SU-DHL-6 (cell line): ENCODE data around the gene ATP8B2.

Source experiments
- H2AFZ ChIP-seq: fragments of 200-600 bp; sonication (generic); 2 replicates; pipeline ENCODE4 v1.6.1; 2014; ENCODE audit warnings: low read depth, mild to moderate bottlenecking, moderate library complexity, mixed read lengths, antibody characterized with exemption, low read length; ENCODE audit not compliant: severe bottlenecking
- H3F3A ChIP-seq: fragments of 200-600 bp; shearing (Covaris generic); 2 replicates; pipeline ENCODE4 v1.6.0; 2016; ENCODE audit warnings: antibody characterized with exemption, mild to moderate bottlenecking; ENCODE audit not compliant: insufficient read depth
- H3K27ac ChIP-seq: fragments of 200-600 bp; sonication (generic); 2 replicates; pipeline ENCODE4 v1.5.1; 2016; ENCODE audit warnings: low read depth, mild to moderate bottlenecking, low read length, moderate library complexity, mixed read lengths
- H3K27me3 ChIP-seq: fragments of 200-600 bp; sonication (generic), shearing (Covaris generic); 2 replicates; pipeline ENCODE4 v1.6.0; 2014; ENCODE audit warnings: mild to moderate bottlenecking, low read length
- H3K36me3 ChIP-seq: fragments of 200-600 bp; sonication (generic); 2 replicates; pipeline ENCODE4 v1.6.1; 2014; ENCODE audit warnings: mild to moderate bottlenecking, low read length, mixed read lengths
- H3K4me2 ChIP-seq: fragments of 300-600, 200-600 bp; shearing (Covaris generic), sonication (generic); 2 replicates; pipeline ENCODE4 v1.6.0; 2014; ENCODE audit warnings: low read length, low read depth, mild to moderate bottlenecking; ENCODE audit not compliant: poor library complexity, severe bottlenecking
- H3K4me3 ChIP-seq: fragments of 200-600 bp; sonication (generic); 2 replicates; pipeline ENCODE4 v1.5.1; 2014; ENCODE audit warnings: antibody characterized with exemption, low read length, mild to moderate bottlenecking, mixed read lengths; ENCODE audit not compliant: insufficient read depth, poor library complexity, severe bottlenecking
- H3K79me2 ChIP-seq: fragments of 200-600 bp; sonication (generic); 2 replicates; pipeline ENCODE4 v1.6.1; 2014; ENCODE audit warnings: mild to moderate bottlenecking, low read length, moderate library complexity; ENCODE audit not compliant: insufficient read depth
- H3K9ac ChIP-seq: fragments of 200-600 bp; sonication (generic); 2 replicates; pipeline ENCODE4 v1.7.0; 2014; ENCODE audit warnings: mild to moderate bottlenecking, low read length
- H3K9me2 ChIP-seq: fragments of 200-600 bp; sonication (generic); replicated peaks from 2 replicates; pipeline ENCODE4 v1.6.1; 2014; ENCODE audit warnings: low read length; ENCODE audit not compliant: insufficient read depth
- H3K9me3 ChIP-seq: fragments of 200-600 bp; sonication (generic); 2 replicates; pipeline ENCODE4 v1.6.1; 2014; ENCODE audit warnings: low read length, mixed read lengths; ENCODE audit not compliant: insufficient read depth
- H4K20me1 ChIP-seq: fragments of 200-600 bp; sonication (generic); 2 replicates; pipeline ENCODE4 v1.6.1; 2014; ENCODE audit warnings: low read depth, mild to moderate bottlenecking, antibody characterized with exemption, low read length, moderate library complexity, mixed read lengths
- EZH2phosphoT487 ChIP-seq: fragments of 200-600 bp; sonication (generic), shearing (Covaris generic); conservative IDR thresholded peaks from 2 replicates; pipeline ENCODE4 v1.6.1; 2018; ENCODE audit warnings: mild to moderate bottlenecking, antibody characterized with exemption, low read length, moderate library complexity, mixed read lengths
- TF ChIP-seq, protein P1 (sequence below): fragments of 200-600 bp; sonication (generic); IDR thresholded peaks from one replicate; pipeline ENCODE4 v1.5.1; 2017; ENCODE audit warnings: antibody characterized with exemption, mild to moderate bottlenecking, low read length, moderate library complexity; ENCODE audit not compliant: insufficient read depth, poor library complexity, severe bottlenecking

The ATP8B2 gene

DNA sequence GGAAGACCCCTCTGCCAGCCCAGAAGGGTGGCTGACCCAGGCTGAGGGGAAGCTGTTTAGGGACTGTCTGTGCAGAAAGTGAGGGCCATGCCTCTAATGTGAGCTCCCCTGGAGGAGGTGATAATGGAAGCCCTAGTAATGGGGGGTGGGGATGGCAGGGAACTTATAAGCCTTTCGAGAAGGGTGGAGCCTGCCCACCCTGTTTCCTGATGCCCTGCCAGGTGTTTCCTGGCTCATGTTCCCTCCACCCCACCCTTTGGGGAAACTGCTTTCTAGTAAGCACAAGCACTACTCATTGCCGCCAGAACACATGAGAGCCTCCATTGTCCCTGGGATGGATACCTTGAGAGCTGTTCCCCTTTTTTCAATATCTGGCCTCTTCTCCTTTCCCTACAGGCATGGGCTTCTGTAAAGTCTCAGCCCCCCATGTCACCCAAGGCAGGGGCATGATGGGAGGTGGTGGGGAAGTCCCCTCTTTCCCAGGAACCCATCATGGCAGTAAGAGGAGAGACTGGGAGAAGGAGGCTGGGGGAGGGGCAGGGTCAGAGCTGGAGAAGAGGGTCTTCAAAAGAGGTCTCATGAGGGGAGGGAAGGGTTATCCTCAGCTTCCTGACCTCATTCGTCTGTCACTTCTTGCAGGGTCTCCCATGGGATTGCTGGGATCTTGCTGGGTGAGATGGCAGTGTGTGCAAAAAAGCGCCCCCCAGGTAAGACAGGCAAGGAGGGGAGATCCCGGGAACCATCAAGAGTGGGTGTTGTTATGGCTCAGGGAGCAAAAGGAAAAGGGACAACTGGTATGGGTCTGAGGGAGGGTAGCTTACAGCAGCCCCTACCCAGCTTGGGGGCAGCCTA is 2.4 kb downstream of the ATP8B2 start:
- Histone ChIP-seq H3K9me2 (no peaks in the 10 kb centered on the region), H3K79me2 (no peaks in the 10 kb centered on the region), H4K20me1 (no peaks in the 10 kb centered on the region), H3F3A (0 out of 2 replicates have a peak, but pooled peaks cover 2% of the 10 kb centered on the region), H3K36me3 (no peaks in the 10 kb centered on the region), H3K4me3 (peak overlapping the region; percentile 34), H3K27me3 (no peaks in the 10 kb centered on the region), H3K9me3 (no peaks in the 10 kb centered on the region), H3K4me2 (peak overlapping the region; percentile 82), H3K27ac (no peak overlapping the region), H2AFZ (no peak overlapping the region), H3K9ac (peak overlapping the region; percentile 15; the same call in 1 of the 2 replicates)
- TF ChIP-seq, protein P1, sequence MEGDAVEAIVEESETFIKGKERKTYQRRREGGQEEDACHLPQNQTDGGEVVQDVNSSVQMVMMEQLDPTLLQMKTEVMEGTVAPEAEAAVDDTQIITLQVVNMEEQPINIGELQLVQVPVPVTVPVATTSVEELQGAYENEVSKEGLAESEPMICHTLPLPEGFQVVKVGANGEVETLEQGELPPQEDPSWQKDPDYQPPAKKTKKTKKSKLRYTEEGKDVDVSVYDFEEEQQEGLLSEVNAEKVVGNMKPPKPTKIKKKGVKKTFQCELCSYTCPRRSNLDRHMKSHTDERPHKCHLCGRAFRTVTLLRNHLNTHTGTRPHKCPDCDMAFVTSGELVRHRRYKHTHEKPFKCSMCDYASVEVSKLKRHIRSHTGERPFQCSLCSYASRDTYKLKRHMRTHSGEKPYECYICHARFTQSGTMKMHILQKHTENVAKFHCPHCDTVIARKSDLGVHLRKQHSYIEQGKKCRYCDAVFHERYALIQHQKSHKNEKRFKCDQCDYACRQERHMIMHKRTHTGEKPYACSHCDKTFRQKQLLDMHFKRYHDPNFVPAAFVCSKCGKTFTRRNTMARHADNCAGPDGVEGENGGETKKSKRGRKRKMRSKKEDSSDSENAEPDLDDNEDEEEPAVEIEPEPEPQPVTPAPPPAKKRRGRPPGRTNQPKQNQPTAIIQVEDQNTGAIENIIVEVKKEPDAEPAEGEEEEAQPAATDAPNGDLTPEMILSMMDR = no peak
- no peak for TF ChIP-seq EZH2phosphoT487

DNA sequence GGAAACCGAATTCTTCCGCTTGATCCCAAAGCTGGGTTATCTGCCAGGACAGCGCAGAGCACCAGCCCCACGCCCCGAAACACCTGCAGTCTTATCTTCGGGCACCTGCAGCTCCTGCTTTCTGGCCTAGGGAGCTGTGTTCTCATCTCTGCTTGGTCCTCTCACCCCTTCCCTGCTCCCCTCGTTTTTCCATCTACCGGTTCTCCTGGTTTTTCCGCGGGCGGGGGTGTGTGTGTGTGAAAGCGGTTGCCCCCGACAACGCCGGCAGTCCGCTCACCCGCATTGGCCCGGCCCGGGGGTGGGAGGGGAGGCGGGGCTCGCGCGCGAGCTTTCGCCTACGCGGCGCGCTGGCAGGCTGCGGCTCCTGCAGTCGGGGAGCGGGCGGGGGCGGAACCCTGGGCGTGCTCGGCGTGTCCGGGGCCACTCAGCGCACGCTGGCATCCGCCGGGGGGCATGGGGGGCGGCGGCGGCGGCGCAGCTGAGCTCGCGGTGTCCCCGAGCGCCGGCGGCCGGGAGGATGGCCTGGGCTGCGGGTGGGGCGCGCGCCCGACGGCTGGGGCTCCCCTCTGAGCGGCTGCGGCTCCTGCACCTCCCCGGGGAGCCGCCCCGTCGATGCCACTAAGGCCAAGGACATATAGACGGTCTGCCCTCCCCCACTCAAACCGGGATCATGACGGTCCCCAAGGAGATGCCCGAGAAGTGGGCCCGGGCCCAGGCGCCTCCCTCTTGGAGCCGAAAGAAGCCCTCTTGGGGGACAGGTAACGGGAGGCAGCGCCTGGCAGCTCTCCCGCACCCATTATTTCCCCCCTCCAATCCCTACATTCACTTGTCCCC is 3.2 kb downstream of the ATP8B2 start:
- TF ChIP-seq, protein P1 = no peak
- TF ChIP-seq EZH2phosphoT487 = no peak
- Histone ChIP-seq H2AFZ (peak overlapping the region; percentile 57), H3K27ac (no peak overlapping the region), H4K20me1 (no peaks in the 10 kb centered on the region), H3K79me2 (no peaks in the 10 kb centered on the region), H3K9ac (peak overlapping the region; percentile 15; the same call in 1 of the 2 replicates), H3K4me2 (peak overlapping the region; percentile 82), H3K9me2 (no peaks in the 10 kb centered on the region), H3F3A (0 out of 2 replicates have a peak, but pooled peaks cover 2% of the 10 kb centered on the region), H3K36me3 (no peaks in the 10 kb centered on the region), H3K4me3 (peak overlapping the region; percentile 54), H3K27me3 (no peaks in the 10 kb centered on the region), H3K9me3 (no peaks in the 10 kb centered on the region)

GRCh38 chr1:154329152-154329521 is 3.8 kb downstream of the ATP8B2 start:
- Histone ChIP-seq H3K79me2 (no peaks in the 10 kb centered on the region), H3K9ac (no peak overlapping the region)

More at GRCh38 chr1:154329152-154329521, 3.8 kb downstream of the ATP8B2 start:
- H3K27ac ChIP-seq = no peak overlapping the region
- H3K36me3 ChIP-seq = no peaks in the 10 kb centered on the region
- peak overlapping the region; percentile 82 for H3K4me2 ChIP-seq
- H3K9me3 ChIP-seq = no peaks in the 10 kb centered on the region
- no peaks in the 10 kb centered on the region for H3K9me2 ChIP-seq
- TF ChIP-seq, protein P1 = no peak
- no peak for TF ChIP-seq EZH2phosphoT487
- H4K20me1 ChIP-seq = no peaks in the 10 kb centered on the region
- H3K27me3 ChIP-seq = no peaks in the 10 kb centered on the region
- H2AFZ ChIP-seq = no peak overlapping the region
- 0 out of 2 replicates have a peak, but pooled peaks cover 2% of the 10 kb centered on the region for H3F3A ChIP-seq
- H3K4me3 ChIP-seq = no peak overlapping the region
